Measurements from ENCODE around the gene PLRG1. TPM values are rescaled to one million over a fixed set of nuclear protein-coding genes. Genes with fewer than 3 reads are reported as not detected.

The PLRG1 gene
- total RNA-seq, 1 donor from 2014 or later: 81.3 TPM

GRCh38 chr4:154521607-154522006 lies 28.6 kb downstream of the PLRG1 start:
- Histone ChIP-seq H3K79me2 (ENCODE audit: insufficient read depth, low read length) (no peaks in the 10 kb centered on the region), H3K9me3 (ENCODE audit: insufficient read depth, low read depth, low read length) (no peaks in the 10 kb centered on the region), H3K27ac (ENCODE audit: low read depth, low read length) (no peak overlapping the region), H3K36me3 (ENCODE audit: insufficient read depth, low read length) (no peaks in the 10 kb centered on the region), H3K4me2 (ENCODE audit: low read length) (no peak overlapping the region), H3K9ac (ENCODE audit: low read length) (no peak overlapping the region), H2AFZ (ENCODE audit: low read depth, low read length) (no peak overlapping the region), H4K20me1 (ENCODE audit: insufficient read depth, low read length) (no peaks in the 10 kb centered on the region), H3K4me1 (ENCODE audit: insufficient read depth, low read length) (no peaks in the 10 kb centered on the region), H3K4me3 (ENCODE audit: insufficient read depth, low read depth, low read length) (no peak overlapping the region), H3K27me3 (ENCODE audit: insufficient read depth, low read length) (peaks cover 3% of the 10 kb centered on the region)
- no peak overlapping the region for H3K27ac Mint-ChIP-seq (ENCODE audit: unreplicated experiment)
- DNase-seq (ENCODE audit: low read depth): no peak
- H3K4me1 Mint-ChIP-seq (ENCODE audit: low read depth, unreplicated experiment): no peaks in the 10 kb centered on the region
- TF ChIP-seq CTCF (IDR thresholded peaks at IDR 0.05; ENCODE audit: insufficient read depth, low read depth, low read length) (no peak), EZH2 (IDR thresholded peaks at IDR 0.05; ENCODE audit: insufficient read depth, low read length) (no peak)
- H3K27me3 Mint-ChIP-seq (ENCODE audit: low read depth, unreplicated experiment): peaks cover 11% of the 10 kb centered on the region
- no peak overlapping the region for H3K4me3 Mint-ChIP-seq (ENCODE audit: unreplicated experiment)
- no peak for FAIRE-seq
- no peaks in the 10 kb centered on the region for H3K36me3 Mint-ChIP-seq (ENCODE audit: low read depth, unreplicated experiment)
- peaks cover 2% of the 10 kb centered on the region for H3K9me3 Mint-ChIP-seq (ENCODE audit: unreplicated experiment)

DNA sequence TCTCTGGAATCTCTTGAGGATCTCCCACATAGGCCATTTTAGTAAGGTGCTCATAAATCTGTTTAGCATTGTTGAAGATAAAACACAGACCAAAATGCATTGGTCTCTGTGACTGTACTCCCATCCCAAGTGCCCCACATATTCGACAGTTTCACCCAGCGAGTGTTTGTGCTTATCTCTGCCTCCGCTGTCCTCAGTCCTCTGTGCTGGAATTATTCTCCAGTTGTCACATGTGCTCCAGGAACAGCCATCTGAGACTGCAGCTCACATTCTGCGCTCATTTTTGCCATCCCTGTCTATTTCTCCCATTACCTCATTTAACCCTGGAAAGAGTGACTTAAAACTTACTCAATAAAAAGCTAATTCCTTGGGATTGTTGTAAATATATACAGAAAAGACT lies 31.0 kb downstream of the PLRG1 start:
- Histone ChIP-seq H3K27ac (ENCODE audit: low read depth, low read length) (no peak overlapping the region), H3K9ac (ENCODE audit: low read length) (no peak overlapping the region), H3K4me3 (ENCODE audit: insufficient read depth, low read depth, low read length) (no peak overlapping the region), H3K79me2 (ENCODE audit: insufficient read depth, low read length) (no peaks in the 10 kb centered on the region), H3K36me3 (ENCODE audit: insufficient read depth, low read length) (no peaks in the 10 kb centered on the region), H3K27me3 (ENCODE audit: insufficient read depth, low read length) (peaks cover 3% of the 10 kb centered on the region), H3K4me1 (ENCODE audit: insufficient read depth, low read length) (no peaks in the 10 kb centered on the region), H3K9me3 (ENCODE audit: insufficient read depth, low read depth, low read length) (no peaks in the 10 kb centered on the region), H3K4me2 (ENCODE audit: low read length) (no peak overlapping the region), H4K20me1 (ENCODE audit: insufficient read depth, low read length) (no peaks in the 10 kb centered on the region), H2AFZ (ENCODE audit: low read depth, low read length) (no peak overlapping the region)
- no peak for TF ChIP-seq EZH2 (IDR thresholded peaks at IDR 0.05; ENCODE audit: insufficient read depth, low read length)
- DNase-seq (ENCODE audit: low read depth) (no peak), FAIRE-seq (no peak)
- Mint-ChIP-seq H3K4me3 (ENCODE audit: unreplicated experiment) (no peak overlapping the region), H3K9me3 (ENCODE audit: unreplicated experiment) (peaks cover 2% of the 10 kb centered on the region), H3K27ac (ENCODE audit: unreplicated experiment) (no peak overlapping the region), H3K36me3 (ENCODE audit: low read depth, unreplicated experiment) (no peaks in the 10 kb centered on the region), H3K4me1 (ENCODE audit: low read depth, unreplicated experiment) (no peaks in the 10 kb centered on the region), H3K27me3 (ENCODE audit: low read depth, unreplicated experiment) (peaks cover 9% of the 10 kb centered on the region)

- H3K27ac ChIP-seq (ENCODE audit: low read depth, low read length): no peak overlapping the region
- H3K4me1 ChIP-seq (ENCODE audit: insufficient read depth, low read length): no peaks in the 10 kb centered on the region
- H3K79me2 ChIP-seq (ENCODE audit: insufficient read depth, low read length): no peaks in the 10 kb centered on the region
- H3K27me3 ChIP-seq (ENCODE audit: insufficient read depth, low read length): peaks cover 3% of the 10 kb centered on the region
- no peak overlapping the region for H3K4me2 ChIP-seq (ENCODE audit: low read length)
- H3K36me3 ChIP-seq (ENCODE audit: insufficient read depth, low read length): no peaks in the 10 kb centered on the region
- H3K27ac Mint-ChIP-seq (ENCODE audit: unreplicated experiment): no peak overlapping the region
- H3K9me3 ChIP-seq (ENCODE audit: insufficient read depth, low read depth, low read length): no peaks in the 10 kb centered on the region
- no peak overlapping the region for H3K4me3 Mint-ChIP-seq (ENCODE audit: unreplicated experiment)
- H4K20me1 ChIP-seq (ENCODE audit: insufficient read depth, low read length): no peaks in the 10 kb centered on the region
- H3K9ac ChIP-seq (ENCODE audit: low read length): no peak overlapping the region
- no peaks in the 10 kb centered on the region for H3K36me3 Mint-ChIP-seq (ENCODE audit: low read depth, unreplicated experiment)
- peaks cover 7% of the 10 kb centered on the region for H3K27me3 Mint-ChIP-seq (ENCODE audit: low read depth, unreplicated experiment)
- H3K4me3 ChIP-seq (ENCODE audit: insufficient read depth, low read depth, low read length): no peak overlapping the region
- TF ChIP-seq EZH2 (IDR thresholded peaks at IDR 0.05; ENCODE audit: insufficient read depth, low read length) (no peak), CTCF (IDR thresholded peaks at IDR 0.05; ENCODE audit: insufficient read depth, low read depth, low read length) (no peak)
- DNase-seq (ENCODE audit: low read depth): no peak
- H3K9me3 Mint-ChIP-seq (ENCODE audit: unreplicated experiment): peaks cover 4% of the 10 kb centered on the region
- FAIRE-seq: no peak
- H3K4me1 Mint-ChIP-seq (ENCODE audit: low read depth, unreplicated experiment): no peaks in the 10 kb centered on the region
- H2AFZ ChIP-seq (ENCODE audit: low read depth, low read length): no peak overlapping the region
Observed at GRCh38 chr4:154517591-154517990, 32.6 kb downstream of the PLRG1 start.
